Ectodermal cell (in vitro differentiated cells): Measurements from ENCODE around the gene NOSTRIN.

Source experiments
- H3K27ac ChIP-seq: 2 replicates; pipeline ENCODE4 v1.7.0; 2013; ENCODE audit warnings: mild to moderate bottlenecking, low read depth, low read length; ENCODE audit not compliant: insufficient read depth, poor library complexity, severe bottlenecking
- H3K27me3 ChIP-seq: 2 replicates; pipeline ENCODE4 v1.7.0; 2013; ENCODE audit warnings: mild to moderate bottlenecking, low read length; ENCODE audit not compliant: insufficient read depth, control insufficient read depth, poor library complexity, severe bottlenecking
- H3K36me3 ChIP-seq: one replicate; pipeline ENCODE4 v1.7.0; 2013; ENCODE audit warnings: low read length; ENCODE audit not compliant: control insufficient read depth, insufficient read depth
- H3K4me1 ChIP-seq: one replicate; pipeline ENCODE4 v1.7.0; 2013; ENCODE audit warnings: low read length; ENCODE audit not compliant: control insufficient read depth, insufficient read depth
- H3K4me3 ChIP-seq: 2 replicates; pipeline ENCODE4 v1.7.0; 2013; ENCODE audit warnings: low read depth, low read length, control low read depth; ENCODE audit not compliant: insufficient read depth
- H3K9me3 ChIP-seq: 2 replicates; pipeline ENCODE4 v1.7.0; 2013; ENCODE audit warnings: mild to moderate bottlenecking, low read length, moderate library complexity; ENCODE audit not compliant: control insufficient read depth
- WGBS, 2 experiments: methylation state at CpG; one replicate each; pipeline ENCODE4 v1.1.7; 2013; ENCODE audit warnings: missing lambda C conversion rate in 2 of 2; 5-methylcytosine and 5-hydroxymethylcytosine counted together

The NOSTRIN gene

DNA sequence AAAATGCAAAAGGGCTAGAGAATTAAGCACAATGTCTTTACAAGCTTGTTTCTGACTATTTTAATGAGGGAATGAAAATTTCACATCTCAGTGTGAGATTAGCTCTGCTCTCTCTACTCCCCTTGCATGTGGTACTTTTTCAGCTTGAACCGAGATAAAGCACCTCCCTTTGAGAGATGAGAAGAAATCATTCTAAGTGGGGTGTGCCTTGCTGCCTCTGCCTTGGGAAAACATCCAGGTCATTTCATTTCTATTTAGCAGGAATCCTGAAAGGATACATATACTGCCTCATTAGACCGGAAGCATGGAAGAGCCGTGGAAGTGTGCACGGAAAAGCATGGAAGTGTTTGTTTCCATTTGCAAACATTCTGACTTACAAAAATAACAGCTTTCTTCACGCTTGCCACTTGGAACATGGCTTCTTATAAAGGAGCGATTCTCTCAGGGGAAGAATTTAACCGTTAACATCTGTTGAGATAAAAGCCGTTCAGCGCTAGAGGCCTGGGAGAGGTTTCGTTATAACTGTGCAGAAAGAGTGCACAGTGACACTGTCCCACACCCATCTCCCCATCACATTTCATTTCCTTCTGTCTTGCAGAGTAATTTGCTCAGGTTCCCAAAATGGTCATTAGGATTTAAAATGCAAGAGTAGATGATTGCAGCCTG is 16.7 kb downstream of the NOSTRIN start:
- WGBS, 2 experiments: 81 to 83% methylated on average over 10 of the region's 10 CpGs
- Histone ChIP-seq H3K4me1 (peaks cover 18% of the 10 kb centered on the region), H3K4me3 (no peak overlapping the region), H3K9me3 (no peaks in the 10 kb centered on the region), H3K27ac (no peak overlapping the region), H3K27me3 (no peaks in the 10 kb centered on the region), H3K36me3 (no peaks in the 10 kb centered on the region)

DNA sequence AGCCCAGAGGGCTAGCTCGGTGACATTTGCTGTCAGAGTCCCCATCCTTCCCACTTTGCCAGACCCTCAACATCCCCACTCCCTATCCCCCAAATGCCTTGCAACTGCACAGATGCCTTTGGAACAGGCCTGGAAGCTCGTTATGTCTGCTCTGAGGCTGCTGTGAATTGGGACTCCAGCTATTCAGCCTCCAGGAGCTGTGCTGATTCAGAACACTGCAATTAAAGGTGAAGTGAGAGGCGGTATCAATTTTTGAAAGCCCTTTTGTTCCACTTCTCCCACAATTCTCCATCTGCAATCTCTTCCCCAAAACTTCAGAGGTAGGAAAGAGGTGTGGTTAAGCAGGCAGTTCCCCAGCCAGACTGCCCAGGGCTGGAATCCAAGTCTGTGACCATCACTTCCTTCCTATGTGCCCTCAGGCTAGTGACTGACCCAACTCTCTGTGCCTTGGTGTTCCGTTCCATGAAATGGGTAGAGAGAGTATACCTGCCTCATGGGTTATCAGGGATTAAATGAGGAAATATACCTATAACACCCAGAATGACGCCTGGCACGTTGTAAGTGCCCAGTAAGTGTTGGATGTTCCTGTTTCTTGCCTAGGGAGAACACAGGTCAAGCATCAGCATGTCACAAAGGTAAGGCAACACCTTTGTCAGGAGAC is 17.5 kb downstream of the NOSTRIN start:
- no peaks in the 10 kb centered on the region for H3K36me3 ChIP-seq
- 92% methylated on average over 5 to 6 of the region's 6 CpGs for WGBS, 2 experiments
- no peaks in the 10 kb centered on the region for H3K27me3 ChIP-seq
- H3K9me3 ChIP-seq: no peaks in the 10 kb centered on the region
- peaks cover 17% of the 10 kb centered on the region for H3K4me1 ChIP-seq
- no peak overlapping the region for H3K4me3 ChIP-seq
- H3K27ac ChIP-seq: no peak overlapping the region

DNA sequence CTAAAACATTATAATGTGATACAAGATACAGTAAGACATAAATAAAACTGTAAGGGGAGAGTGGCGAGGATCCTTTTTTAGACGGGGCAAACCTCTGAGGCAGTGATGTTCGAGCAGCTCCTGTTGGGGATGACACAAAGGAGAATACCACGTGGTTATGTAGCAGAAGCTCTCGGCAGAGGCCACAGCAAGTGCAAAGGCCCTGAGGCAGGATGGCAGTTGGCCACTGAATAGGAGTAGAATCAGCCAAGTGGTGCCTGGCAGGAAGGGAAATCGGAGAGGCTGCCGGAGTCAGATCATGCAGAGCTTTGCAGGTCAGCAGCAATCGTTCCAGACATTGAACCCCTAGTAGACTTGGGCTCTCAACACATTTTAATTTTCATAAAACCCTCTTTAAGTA is 19.1 kb downstream of the NOSTRIN start:
- 87% methylated on average over 8 of the region's 8 CpGs for WGBS, 2 experiments
- no peak overlapping the region for H3K4me3 ChIP-seq
- no peaks in the 10 kb centered on the region for H3K36me3 ChIP-seq
- no peaks in the 10 kb centered on the region for H3K9me3 ChIP-seq
- peaks cover 12% of the 10 kb centered on the region for H3K4me1 ChIP-seq
- H3K27me3 ChIP-seq: no peaks in the 10 kb centered on the region
- no peak overlapping the region for H3K27ac ChIP-seq

DNA sequence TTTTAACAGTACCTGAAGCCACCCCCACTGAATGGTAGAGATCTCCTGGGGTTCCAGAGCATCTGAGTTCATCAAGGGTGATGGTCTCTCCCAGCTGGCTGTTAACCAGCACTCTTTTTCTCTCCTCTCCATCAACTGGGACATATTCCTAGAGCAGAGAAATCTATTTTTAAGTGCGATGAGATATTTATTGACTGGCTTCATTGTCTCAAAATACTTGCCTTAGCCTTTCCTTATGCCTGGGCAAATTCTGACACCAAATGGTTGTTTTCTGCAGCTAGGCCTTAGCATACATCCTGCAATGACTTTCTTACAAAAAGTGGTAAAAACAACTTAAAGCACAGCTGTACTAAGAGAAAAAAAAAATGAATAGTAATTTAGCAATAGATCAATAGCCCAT is 19.6 kb downstream of the NOSTRIN start:
- WGBS, 2 experiments: 96 to 97% methylated on average over 1 of the region's 1 CpG
- H3K4me3 ChIP-seq: no peak overlapping the region
- peaks cover 12% of the 10 kb centered on the region for H3K4me1 ChIP-seq
- no peaks in the 10 kb centered on the region for H3K27me3 ChIP-seq
- H3K9me3 ChIP-seq: no peaks in the 10 kb centered on the region
- H3K27ac ChIP-seq: no peak overlapping the region
- H3K36me3 ChIP-seq: no peaks in the 10 kb centered on the region

DNA sequence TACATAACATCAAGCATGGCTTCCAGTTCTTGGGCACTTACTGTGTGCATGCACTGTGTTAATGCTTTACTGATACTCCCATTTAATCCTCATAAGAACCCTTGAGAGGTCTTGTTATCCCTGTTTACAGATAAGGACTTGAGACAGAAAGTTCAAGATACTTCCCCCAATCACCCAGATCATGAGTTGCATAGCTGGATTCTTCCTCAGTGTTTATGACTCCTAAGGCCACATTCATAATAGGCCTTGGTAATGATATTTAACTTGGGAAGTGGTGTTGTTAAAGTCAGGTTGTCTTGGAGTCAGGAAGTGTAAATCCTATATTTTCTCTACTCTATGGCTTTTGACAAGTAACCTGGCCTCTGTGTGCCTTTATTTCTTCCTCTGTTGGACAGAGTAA is 22.7 kb downstream of the NOSTRIN start:
- H3K9me3 ChIP-seq: no peaks in the 10 kb centered on the region
- no peak overlapping the region for H3K27ac ChIP-seq
- no peak overlapping the region for H3K4me3 ChIP-seq
- H3K36me3 ChIP-seq: no peaks in the 10 kb centered on the region
- H3K4me1 ChIP-seq: no peaks in the 10 kb centered on the region
- no peaks in the 10 kb centered on the region for H3K27me3 ChIP-seq

DNA sequence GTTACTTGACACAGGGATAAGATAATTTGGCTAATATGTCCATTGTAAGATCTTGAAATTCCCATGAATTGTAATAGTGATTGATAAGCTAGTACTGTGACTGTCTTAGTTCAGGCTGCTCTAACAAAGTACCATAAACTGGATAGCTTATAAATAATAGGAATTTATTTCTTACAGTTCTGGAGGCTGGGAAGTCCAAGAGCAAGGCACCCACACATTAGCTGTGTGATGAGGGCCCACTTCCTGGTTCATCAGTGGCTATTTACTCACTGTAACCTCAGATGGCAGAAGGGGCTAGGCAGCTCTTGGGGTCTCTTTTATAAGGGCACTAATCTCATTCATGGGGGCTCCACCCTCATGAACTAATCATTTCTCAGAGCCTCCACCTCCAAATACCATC is 28.5 kb downstream of the NOSTRIN start:
- Histone ChIP-seq H3K36me3 (no peaks in the 10 kb centered on the region), H3K4me1 (no peaks in the 10 kb centered on the region), H3K27me3 (no peaks in the 10 kb centered on the region), H3K27ac (no peak overlapping the region), H3K9me3 (no peaks in the 10 kb centered on the region), H3K4me3 (no peak overlapping the region)

DNA sequence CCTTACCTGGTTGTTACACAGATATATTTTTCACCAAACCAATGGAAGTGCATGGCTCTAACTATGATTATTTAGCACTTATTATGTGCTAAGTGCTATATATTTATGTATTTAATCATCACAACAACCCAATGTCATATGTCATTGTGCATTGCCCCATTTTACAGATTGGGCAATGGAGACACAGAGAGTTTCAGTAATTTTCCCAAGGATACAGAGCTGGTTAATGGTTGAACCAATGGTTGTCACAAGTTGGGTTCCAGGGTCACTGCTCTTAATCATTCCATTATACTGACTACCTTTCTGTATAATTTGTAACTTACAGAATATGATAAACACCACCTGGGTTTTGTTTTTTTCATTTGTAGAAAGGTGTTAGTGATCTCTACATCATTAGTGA is 29.2 kb downstream of the NOSTRIN start:
- no peak overlapping the region for H3K4me3 ChIP-seq
- no peaks in the 10 kb centered on the region for H3K27me3 ChIP-seq
- H3K36me3 ChIP-seq: no peaks in the 10 kb centered on the region
- no peaks in the 10 kb centered on the region for H3K4me1 ChIP-seq
- no peaks in the 10 kb centered on the region for H3K9me3 ChIP-seq
- H3K27ac ChIP-seq: no peak overlapping the region

DNA sequence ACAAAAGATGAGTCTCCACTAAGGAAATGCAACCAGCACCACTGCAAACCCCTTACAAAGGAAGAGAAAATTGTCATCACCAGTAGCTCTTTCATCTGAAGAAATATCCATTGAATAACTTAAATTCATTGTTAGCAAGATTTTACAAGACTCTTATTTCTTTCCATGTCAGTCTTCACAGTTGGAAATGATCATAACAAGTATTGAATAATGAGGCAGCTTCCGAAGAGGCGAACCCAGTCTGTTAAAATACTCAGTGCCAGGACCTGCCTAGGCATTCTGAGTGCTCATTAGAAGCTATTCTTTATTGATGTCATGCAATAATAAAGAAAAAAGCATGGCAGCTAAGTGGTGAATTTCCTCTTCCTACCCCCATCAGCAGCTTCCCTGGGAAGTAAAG is 33.5 kb downstream of the NOSTRIN start:
- 92 to 95% methylated on average over 2 of the region's 2 CpGs for WGBS, 2 experiments
- no peaks in the 10 kb centered on the region for H3K9me3 ChIP-seq
- H3K27ac ChIP-seq: no peak overlapping the region
- no peak overlapping the region for H3K4me3 ChIP-seq
- no peaks in the 10 kb centered on the region for H3K4me1 ChIP-seq
- no peaks in the 10 kb centered on the region for H3K27me3 ChIP-seq
- H3K36me3 ChIP-seq: no peaks in the 10 kb centered on the region

DNA sequence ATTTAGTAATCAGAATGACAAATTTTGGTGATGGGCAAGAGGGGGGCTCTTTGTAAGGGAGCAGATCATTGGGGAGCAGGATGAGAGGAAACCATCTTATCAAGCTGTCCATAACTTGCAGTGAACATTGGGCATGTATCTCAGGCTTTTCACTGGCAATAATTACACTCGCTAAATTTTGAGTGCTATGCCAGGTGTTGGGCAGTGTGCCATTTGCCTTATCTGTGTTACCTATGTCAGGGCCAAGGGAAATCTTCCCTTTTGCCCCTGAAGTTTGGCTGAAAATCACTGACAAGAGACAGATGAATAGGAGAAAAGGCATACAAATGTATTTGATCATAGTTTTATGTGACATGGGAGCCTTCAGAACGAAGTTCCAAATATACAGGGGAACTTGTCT is 39.0 kb downstream of the NOSTRIN start:
- no peaks in the 10 kb centered on the region for H3K9me3 ChIP-seq
- H3K4me1 ChIP-seq: no peaks in the 10 kb centered on the region
- H3K36me3 ChIP-seq: no peaks in the 10 kb centered on the region
- no peak overlapping the region for H3K4me3 ChIP-seq
- no peaks in the 10 kb centered on the region for H3K27me3 ChIP-seq
- 96 to 98% methylated on average over 2 of the region's 2 CpGs for WGBS, 2 experiments
- no peak overlapping the region for H3K27ac ChIP-seq

DNA sequence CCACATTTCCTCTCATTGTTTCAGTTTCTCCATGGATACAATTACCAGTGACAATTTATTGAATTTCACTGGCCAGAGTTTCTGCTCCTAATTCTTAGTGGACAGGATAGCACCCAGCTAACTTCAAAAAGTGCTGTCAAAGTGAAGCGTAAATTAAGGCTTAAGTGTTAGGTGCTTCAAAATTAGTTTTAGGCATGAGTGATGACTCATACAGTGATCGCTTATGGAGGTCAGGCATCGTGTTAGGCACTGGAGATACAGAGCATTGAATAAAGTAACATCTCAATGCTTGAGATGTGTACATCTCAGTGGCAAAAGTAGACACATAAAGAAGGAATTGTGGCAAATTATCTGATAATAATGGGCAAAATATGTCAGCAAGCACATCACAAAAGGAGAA is 40.8 kb downstream of the NOSTRIN start:
- no peaks in the 10 kb centered on the region for H3K36me3 ChIP-seq
- H3K27ac ChIP-seq: no peak overlapping the region
- H3K4me1 ChIP-seq: no peaks in the 10 kb centered on the region
- no peaks in the 10 kb centered on the region for H3K27me3 ChIP-seq
- no peaks in the 10 kb centered on the region for H3K9me3 ChIP-seq
- no peak overlapping the region for H3K4me3 ChIP-seq
- WGBS, 2 experiments: 97% methylated on average over 3 of the region's 3 CpGs

DNA sequence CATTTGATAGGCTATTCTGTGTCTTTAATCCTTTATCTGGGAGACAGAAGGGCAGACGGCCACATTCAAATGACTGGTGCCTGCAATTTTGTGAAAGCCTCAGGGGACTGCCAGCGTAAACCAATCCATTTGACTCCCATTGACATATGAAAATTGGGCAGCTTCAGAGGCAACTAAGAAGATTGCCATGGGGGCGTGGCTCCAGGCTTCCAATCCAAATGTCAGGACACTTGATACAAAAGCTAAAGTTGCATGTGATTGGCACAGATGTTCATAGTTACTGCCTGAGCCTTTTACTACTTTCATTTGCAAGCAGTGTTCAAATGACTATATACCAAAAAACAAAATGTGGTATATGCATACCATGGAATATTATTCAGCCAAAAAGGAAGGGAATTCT is 45.8 kb downstream of the NOSTRIN start:
- H3K27me3 ChIP-seq: no peaks in the 10 kb centered on the region
- 76 to 79% methylated on average over 3 of the region's 3 CpGs for WGBS, 2 experiments
- H3K9me3 ChIP-seq: no peaks in the 10 kb centered on the region
- H3K27ac ChIP-seq: no peak overlapping the region
- no peak overlapping the region for H3K4me3 ChIP-seq
- no peaks in the 10 kb centered on the region for H3K4me1 ChIP-seq
- no peaks in the 10 kb centered on the region for H3K36me3 ChIP-seq
